ENCODE data around the gene AREL1.

Gene AREL1

GRCh38 chr14:74658535-74659131 lies 54.2 kb downstream of the AREL1 start:
- DNase-seq: no peak

- no peak for DNase-seq
These were observed 55.9 kb downstream of the AREL1 start for GRCh38 chr14:74656964-74657363.

- no peak for DNase-seq
These were observed 57.1 kb downstream of the AREL1 start for GRCh38 chr14:74655599-74656395.

- DNase-seq: no peak
These were observed 57.9 kb downstream of the AREL1 start for GRCh38 chr14:74654931-74655330.

DNA sequence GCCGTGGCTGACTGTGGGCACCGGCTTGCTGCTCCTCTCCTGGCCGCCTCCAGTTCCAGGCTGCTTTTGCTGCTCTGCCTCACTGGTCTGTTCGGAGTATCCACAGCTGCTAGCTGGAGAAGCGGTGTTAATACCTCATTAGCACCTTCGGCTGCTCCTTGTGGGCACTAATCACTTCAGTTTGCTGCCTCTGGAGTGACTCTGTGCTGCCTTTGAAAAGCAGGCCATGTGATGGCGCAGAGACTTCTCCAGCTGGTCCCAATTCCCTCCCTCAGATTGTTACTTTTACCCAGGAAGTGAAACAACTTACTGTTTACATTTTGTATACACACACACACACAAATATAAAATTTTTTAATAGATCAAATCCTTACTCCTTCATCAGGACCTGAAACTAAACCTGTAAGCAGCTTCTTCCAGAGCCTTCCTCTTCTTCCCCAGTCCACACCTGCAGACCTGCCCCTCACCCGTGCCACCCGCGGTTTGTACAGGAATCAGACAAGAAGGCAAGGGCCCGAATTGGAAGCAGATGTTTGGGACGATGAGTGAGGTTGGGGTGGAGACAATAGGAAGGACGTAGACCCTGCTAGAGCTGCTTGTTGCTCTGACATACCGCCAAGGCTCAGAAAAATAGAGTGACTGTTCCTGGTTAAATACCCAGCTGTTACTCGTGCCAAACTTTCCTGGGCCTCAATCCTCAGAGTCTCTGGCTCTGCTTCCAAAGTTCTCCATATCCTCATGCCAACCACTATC lies 59.3 kb downstream of the AREL1 start:
- DNase-seq: no peak

DNA sequence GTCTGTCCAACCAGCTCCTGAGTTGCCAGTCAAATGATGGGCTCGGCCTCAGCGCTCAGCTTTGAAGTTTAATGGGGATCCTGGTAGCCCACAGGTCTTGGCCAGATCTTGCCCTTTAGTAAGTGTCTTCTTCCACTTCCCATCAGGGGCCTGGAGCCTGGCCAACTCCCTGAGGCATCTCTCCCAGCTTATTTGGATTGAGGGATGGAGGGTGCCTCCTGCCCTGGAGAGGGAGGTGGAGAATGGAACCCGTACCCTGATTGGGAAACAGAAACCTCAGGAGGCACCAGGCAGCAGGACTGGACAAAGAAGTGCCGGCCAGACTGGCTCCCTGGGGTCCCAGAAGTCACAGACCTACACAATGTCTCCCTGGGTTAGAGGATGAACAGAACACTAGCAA lies 60.3 kb downstream of the AREL1 start:
- DNase-seq: no peak

- DNase-seq: no peak
These were observed 61.8 kb downstream of the AREL1 start for GRCh38 chr14:74650927-74651686.

DNA sequence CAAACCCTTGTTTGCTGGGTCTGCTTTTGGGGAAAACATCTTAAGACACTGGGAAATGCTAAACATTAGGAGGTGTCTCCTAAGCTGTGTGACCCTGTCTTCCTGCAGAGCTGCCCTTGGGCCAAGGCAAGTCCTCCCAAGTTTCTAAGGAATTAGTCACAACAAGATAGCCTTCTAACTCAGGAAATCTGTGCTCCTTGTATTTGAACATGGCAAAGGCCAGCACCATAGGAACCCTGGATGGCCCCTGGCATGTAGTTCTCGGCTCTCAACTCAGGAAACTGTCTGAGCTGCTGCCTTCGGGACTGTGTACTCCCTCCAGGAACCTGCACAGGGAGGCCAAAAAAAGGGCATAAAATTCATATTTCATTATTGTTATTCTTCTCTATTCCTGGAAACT lies 63.2 kb downstream of the AREL1 start:
- DNase-seq: no peak

- DNase-seq: no peak
These were observed 63.7 kb downstream of the AREL1 start for GRCh38 chr14:74649167-74649566.

- DNase-seq: no peak
These were observed 64.3 kb downstream of the AREL1 start for GRCh38 chr14:74648601-74649000.

- no peak for DNase-seq
These were observed 65.0 kb downstream of the AREL1 start for GRCh38 chr14:74647678-74648461.

- no peak for DNase-seq
These were observed 65.7 kb downstream of the AREL1 start for GRCh38 chr14:74647061-74647677.

DNA sequence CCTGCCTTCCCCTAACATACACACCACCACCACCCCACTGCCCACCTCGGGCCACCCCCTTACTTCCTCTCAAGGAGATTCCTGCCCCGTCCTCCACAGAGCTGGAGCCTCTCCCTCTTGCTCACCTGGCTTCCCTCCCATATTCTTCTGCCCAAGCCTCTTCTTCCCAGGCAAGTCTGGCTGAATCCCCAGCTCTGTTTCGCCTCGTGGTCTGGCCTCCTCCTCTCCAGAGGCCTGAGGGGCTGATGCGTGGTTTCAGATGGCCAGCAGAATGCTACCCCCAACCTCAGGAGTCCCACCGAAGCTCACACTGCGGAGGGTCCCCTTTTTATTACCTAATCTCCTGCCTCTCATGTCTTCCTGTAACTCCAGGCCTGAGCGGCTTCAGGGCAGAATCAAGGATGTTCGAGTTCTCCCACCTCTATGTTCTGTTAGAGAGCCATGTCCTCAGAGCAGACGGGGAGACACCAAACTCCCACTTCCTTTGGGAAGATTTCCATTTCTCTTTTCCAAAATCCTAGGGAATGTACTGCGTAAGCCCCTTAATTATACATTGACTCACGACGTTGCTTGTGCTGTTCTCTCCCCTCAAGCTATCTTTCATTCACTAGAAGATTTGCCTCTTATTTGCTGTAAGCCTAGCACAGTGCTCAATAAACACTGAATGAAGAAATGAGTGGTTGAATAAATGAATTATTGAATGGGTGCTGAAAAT lies 67.0 kb downstream of the AREL1 start:
- no peak for DNase-seq

DNA sequence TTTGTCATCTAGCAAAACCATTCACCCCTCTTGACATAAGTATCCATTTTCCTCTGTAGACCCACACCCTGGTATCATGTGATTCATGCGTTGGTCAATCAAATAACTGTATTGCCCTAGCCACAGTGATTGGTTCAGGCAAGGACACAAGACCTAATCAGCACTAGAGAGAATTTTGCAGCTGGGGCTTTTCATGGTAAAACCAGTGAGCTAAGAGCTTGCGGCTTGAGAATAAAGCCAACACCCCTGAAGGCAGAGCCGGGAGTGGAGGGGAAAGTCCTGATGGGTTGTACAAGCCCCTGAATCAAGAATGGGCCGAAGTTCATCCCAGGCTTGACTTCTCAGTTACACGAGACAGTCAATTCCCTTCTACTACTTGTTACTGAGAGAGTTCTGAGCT lies 67.6 kb downstream of the AREL1 start:
- no peak for DNase-seq

- DNase-seq: no peak
These were observed 71.1 kb downstream of the AREL1 start for GRCh38 chr14:74641601-74642391.

DNA sequence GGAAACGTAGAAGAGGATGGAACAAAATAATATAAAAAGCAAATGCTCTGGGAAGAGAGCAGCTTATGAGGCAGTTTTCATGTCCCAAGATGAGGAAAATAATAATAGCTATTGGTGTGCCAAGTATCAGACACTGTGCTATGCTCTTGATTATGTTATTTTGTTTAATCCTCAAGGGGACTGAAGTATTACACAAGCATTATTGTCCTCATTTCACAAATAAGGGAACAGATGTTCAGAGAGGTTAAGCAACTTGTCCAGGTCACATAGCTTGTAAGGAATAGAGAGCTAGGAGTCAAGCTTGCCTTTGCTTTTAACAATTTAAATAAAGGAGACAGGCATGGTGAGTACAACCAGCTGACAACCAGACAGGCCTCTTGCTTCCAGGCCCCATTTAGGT lies 73.9 kb downstream of the AREL1 start:
- no peak for DNase-seq

DNA sequence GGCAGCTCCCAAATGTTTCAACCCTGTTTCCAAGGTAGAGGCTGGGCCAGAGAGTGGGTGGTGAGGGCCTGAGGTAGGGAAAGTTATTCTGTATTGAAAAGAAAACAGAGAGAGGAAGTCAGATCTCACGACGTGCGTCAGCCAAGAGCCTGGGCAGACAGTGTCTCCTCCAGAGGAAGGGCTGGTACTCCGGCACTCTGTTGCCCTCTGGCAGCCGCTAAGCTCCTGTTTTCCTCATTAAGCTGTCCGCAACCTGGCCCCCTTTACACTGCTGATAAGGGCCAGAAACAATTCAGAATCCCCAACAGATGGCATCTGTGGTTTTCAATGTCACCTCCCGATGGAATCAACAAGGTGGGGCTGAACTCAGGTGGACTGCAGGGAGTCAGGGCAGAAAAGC lies 74.8 kb downstream of the AREL1 start:
- DNase-seq: no peak

DNA sequence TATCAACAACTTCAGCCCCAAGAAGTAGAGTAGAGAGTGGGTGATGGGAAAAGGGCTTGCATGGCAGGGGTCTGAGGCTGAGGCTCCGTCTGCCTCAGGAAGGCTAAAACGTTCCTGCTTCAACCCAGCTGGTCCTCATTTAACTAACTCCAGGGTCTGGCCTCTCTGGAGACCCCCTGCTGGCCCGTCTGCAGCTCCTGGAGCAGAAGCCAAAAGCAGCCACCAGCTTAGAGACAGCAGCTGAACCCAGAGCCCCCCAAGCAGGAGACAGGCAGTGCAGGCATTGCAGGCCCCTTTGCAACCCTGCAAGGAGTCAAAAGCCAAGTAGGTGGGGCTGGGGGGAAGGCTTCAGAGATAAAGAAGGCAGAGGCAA lies 75.7 kb downstream of the AREL1 start:
- no peak for DNase-seq

DNA sequence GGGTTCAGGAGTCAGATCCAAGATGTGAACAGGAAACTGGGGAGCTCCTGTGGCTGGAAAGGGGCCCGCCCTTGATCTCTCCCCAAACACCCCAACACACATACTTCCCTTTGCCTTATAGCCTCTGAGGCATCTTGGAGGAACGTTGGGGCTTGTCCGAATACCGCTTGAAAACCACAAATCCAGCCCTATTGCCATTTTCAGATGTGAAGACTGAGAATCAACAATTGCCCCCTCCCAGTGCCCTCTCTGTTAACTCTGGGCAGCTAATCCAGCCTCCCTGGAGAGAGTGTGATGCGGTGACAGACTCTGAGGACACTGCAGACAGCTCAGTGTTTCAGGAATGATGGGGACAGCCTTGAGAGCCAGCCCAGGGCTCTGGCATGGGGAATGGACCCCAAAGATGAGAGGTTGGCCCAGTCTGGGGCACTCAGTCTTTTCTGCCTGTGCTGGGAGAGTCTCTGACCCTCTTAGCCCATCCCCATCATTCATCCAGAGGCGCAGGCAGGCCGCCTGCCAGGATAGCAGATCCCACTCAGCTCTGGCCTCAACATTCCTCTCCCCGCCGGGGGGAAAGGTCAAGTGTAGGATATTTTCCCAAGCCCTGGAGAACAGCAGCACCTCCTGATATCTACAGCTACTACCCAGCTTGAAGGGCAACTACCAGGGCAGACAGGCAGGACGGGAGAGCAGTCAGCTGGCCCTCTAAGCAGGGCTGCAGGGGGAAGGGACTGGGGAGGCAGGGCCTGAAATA lies 76.3 kb downstream of the AREL1 start:
- no peak for DNase-seq

GRCh38 chr14:74635847-74636246 lies 77.0 kb downstream of the AREL1 start:
- DNase-seq: no peak
